ENCODE measurements around the gene RNF186. TPM values are rescaled to one million over a fixed set of nuclear protein-coding genes. Genes with fewer than 3 reads are reported as not detected.
"Not testable (repeated sequence)": the region's sequence is repeated elsewhere in the genome, so short reads cannot be mapped to it uniquely, and the experiment has no call there.

RNF186 gene
- total RNA-seq, 1 experiment from 2014 or later = 0.69 TPM

GRCh38 chr1:19854866-19855265 lies 39.8 kb upstream of the RNF186 start:
- Histone ChIP-seq H3K4me2 (ENCODE audit: low read length) (no peak overlapping the region), H3K9me2 (replicated peaks; ENCODE audit: low read length) (no peaks in the 10 kb centered on the region), H3F3A (ENCODE audit: low read length, unreplicated experiment) (no peaks in the 10 kb centered on the region), H3K9ac (ENCODE audit: low read length) (no peak overlapping the region), H3K4me1 (ENCODE audit: insufficient read depth, low read length) (no peaks in the 10 kb centered on the region), H3K9me3 (ENCODE audit: low read length) (no peaks in the 10 kb centered on the region), H3K79me2 (ENCODE audit: low read length) (no peaks in the 10 kb centered on the region), H4K20me1 (ENCODE audit: low read length) (no peaks in the 10 kb centered on the region), H3K4me3 (ENCODE audit: low read length) (no peak overlapping the region), H3K36me3 (ENCODE audit: low read depth, low read length) (no peaks in the 10 kb centered on the region), H3K27ac (ENCODE audit: low read length) (no peak overlapping the region), H2AFZ (ENCODE audit: low read length) (peak overlapping the region; percentile 59; the same call in 1 of the 2 replicates), H3K27me3 (ENCODE audit: low read length) (no peaks in the 10 kb centered on the region)
- ATAC-seq = no peak
- TF ChIP-seq CTCF (conservative IDR thresholded peaks at IDR 0.05; ENCODE audit: low read depth, low read length) = no peak
- TF ChIP-seq EZH2phosphoT487 (IDR thresholded peaks at IDR 0.05; ENCODE audit: borderline replicate concordance, low read length) = no peak
- TF ChIP-seq EZH2 (IDR thresholded peaks at IDR 0.05; ENCODE audit: low read length, unreplicated experiment) = no peak
- no peak for DNase-seq
- ChIA-PET CTCF (no interaction called here), POLR2A (ENCODE audit: unreplicated experiment) (no interaction called here)
- intact Hi-C loops (cut with micrococcal nuclease) = no loop called here
- no TSS peak for BruUV-seq (replicated peaks)

- Histone ChIP-seq H3K9me2 (replicated peaks; ENCODE audit: low read length) (no peaks in the 10 kb centered on the region), H3K36me3 (ENCODE audit: low read depth, low read length) (no peaks in the 10 kb centered on the region), H2AFZ (ENCODE audit: low read length) (no peak overlapping the region), H4K20me1 (ENCODE audit: low read length) (no peaks in the 10 kb centered on the region), H3K4me2 (ENCODE audit: low read length) (no peak overlapping the region), H3K79me2 (ENCODE audit: low read length) (no peaks in the 10 kb centered on the region), H3F3A (ENCODE audit: low read length, unreplicated experiment) (no peaks in the 10 kb centered on the region), H3K27me3 (ENCODE audit: low read length) (no peaks in the 10 kb centered on the region), H3K9ac (ENCODE audit: low read length) (no peak overlapping the region), H3K4me1 (ENCODE audit: insufficient read depth, low read length) (no peaks in the 10 kb centered on the region), H3K9me3 (ENCODE audit: low read length) (no peaks in the 10 kb centered on the region), H3K27ac (ENCODE audit: low read length) (no peak overlapping the region), H3K4me3 (ENCODE audit: low read length) (no peak overlapping the region)
- TF ChIP-seq EZH2phosphoT487 (IDR thresholded peaks at IDR 0.05; ENCODE audit: borderline replicate concordance, low read length) (no peak), EZH2 (IDR thresholded peaks at IDR 0.05; ENCODE audit: low read length, unreplicated experiment) (no peak), CTCF (conservative IDR thresholded peaks at IDR 0.05; ENCODE audit: low read depth, low read length) (no peak)
- intact Hi-C loops (cut with micrococcal nuclease) = no loop called here
- DNase-seq (no peak), ATAC-seq (no peak)
- POLR2A ChIA-PET (ENCODE audit: unreplicated experiment) = interaction anchor here (0.6 kb wide), 1 partner anchor 9 kb away, joined by 4 read pairs; no protein-coding TSS in a partner anchor
- CTCF ChIA-PET = no interaction called here
- BruUV-seq (replicated peaks) = no TSS peak
These were observed 37.0 kb upstream of the RNF186 start for GRCh38 chr1:19852036-19852435.

- Histone ChIP-seq H3K79me2 (ENCODE audit: low read length) (no peaks in the 10 kb centered on the region), H3K27ac (ENCODE audit: low read length) (no peak overlapping the region), H3K27me3 (ENCODE audit: low read length) (no peaks in the 10 kb centered on the region)
These were observed 35.1 kb upstream of the RNF186 start for GRCh38 chr1:19850214-19850613.

GRCh38 chr1:19849307-19849706 lies 34.2 kb upstream of the RNF186 start:
- H3K9ac ChIP-seq (ENCODE audit: low read length); H3K9me2 ChIP-seq (replicated peaks; ENCODE audit: low read length); H3K4me2 ChIP-seq (ENCODE audit: low read length); H3K36me3 ChIP-seq (ENCODE audit: low read depth, low read length); CTCF ChIA-PET; DNase-seq; H3F3A ChIP-seq (ENCODE audit: low read length, unreplicated experiment); H3K79me2 ChIP-seq (ENCODE audit: low read length); BruUV-seq (replicated peaks); H2AFZ ChIP-seq (ENCODE audit: low read length); H3K27ac ChIP-seq (ENCODE audit: low read length); H3K27me3 ChIP-seq (ENCODE audit: low read length); ATAC-seq; H3K9me3 ChIP-seq (ENCODE audit: low read length); H4K20me1 ChIP-seq (ENCODE audit: low read length); H3K4me3 ChIP-seq (ENCODE audit: low read length): not testable (repeated sequence)
- H3K4me1 ChIP-seq (ENCODE audit: insufficient read depth, low read length) = peaks cover 11% of the 10 kb centered on the region; the same call in 1 of the 2 replicates
- POLR2A ChIA-PET (ENCODE audit: unreplicated experiment) = interaction anchor here (0.6 to 0.7 kb wide), 2 partner anchors 9 to 45 kb away, joined by 3 read pairs; no protein-coding TSS in a partner anchor
- intact Hi-C loops (cut with micrococcal nuclease) = loop anchor here (5.0 kb wide), 1 partner anchor 47 kb away; no protein-coding TSS in a partner anchor

More at GRCh38 chr1:19850214-19850613, 35.1 kb upstream of the RNF186 start:
- no peak overlapping the region for H3K4me3 ChIP-seq (ENCODE audit: low read length)
- peaks cover 11% of the 10 kb centered on the region; the same call in 1 of the 2 replicates for H3K4me1 ChIP-seq (ENCODE audit: insufficient read depth, low read length)
- H3K36me3 ChIP-seq (ENCODE audit: low read depth, low read length) = no peaks in the 10 kb centered on the region
- H3F3A ChIP-seq (ENCODE audit: low read length, unreplicated experiment) = no peaks in the 10 kb centered on the region
- DNase-seq (no peak), ATAC-seq (no peak)
- intact Hi-C loops (cut with micrococcal nuclease) = no loop called here
- TF ChIP-seq EZH2 (IDR thresholded peaks at IDR 0.05; ENCODE audit: low read length, unreplicated experiment) (no peak), CTCF (conservative IDR thresholded peaks at IDR 0.05; ENCODE audit: low read depth, low read length) (no peak), EZH2phosphoT487 (IDR thresholded peaks at IDR 0.05; ENCODE audit: borderline replicate concordance, low read length) (no peak)
- no peak overlapping the region for H2AFZ ChIP-seq (ENCODE audit: low read length)
- ChIA-PET POLR2A (ENCODE audit: unreplicated experiment) (no interaction called here), CTCF (no interaction called here)
- no peaks in the 10 kb centered on the region for H3K9me3 ChIP-seq (ENCODE audit: low read length)
- no peaks in the 10 kb centered on the region for H4K20me1 ChIP-seq (ENCODE audit: low read length)
- BruUV-seq (replicated peaks) = no TSS peak
- no peak overlapping the region for H3K4me2 ChIP-seq (ENCODE audit: low read length)
- H3K9me2 ChIP-seq (replicated peaks; ENCODE audit: low read length) = no peaks in the 10 kb centered on the region
- H3K9ac ChIP-seq (ENCODE audit: low read length) = no peak overlapping the region

Measured in PC-3 (cell line).